ENCODE results near the gene CHMP3.

GRCh38 chr2:86484385-86484784 is 78.9 kb downstream of the CHMP3 start:
- TF ChIP-seq, protein P1, sequence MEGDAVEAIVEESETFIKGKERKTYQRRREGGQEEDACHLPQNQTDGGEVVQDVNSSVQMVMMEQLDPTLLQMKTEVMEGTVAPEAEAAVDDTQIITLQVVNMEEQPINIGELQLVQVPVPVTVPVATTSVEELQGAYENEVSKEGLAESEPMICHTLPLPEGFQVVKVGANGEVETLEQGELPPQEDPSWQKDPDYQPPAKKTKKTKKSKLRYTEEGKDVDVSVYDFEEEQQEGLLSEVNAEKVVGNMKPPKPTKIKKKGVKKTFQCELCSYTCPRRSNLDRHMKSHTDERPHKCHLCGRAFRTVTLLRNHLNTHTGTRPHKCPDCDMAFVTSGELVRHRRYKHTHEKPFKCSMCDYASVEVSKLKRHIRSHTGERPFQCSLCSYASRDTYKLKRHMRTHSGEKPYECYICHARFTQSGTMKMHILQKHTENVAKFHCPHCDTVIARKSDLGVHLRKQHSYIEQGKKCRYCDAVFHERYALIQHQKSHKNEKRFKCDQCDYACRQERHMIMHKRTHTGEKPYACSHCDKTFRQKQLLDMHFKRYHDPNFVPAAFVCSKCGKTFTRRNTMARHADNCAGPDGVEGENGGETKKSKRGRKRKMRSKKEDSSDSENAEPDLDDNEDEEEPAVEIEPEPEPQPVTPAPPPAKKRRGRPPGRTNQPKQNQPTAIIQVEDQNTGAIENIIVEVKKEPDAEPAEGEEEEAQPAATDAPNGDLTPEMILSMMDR (conservative IDR thresholded peaks at IDR 0.05) = no peak
- no peak for TF ChIP-seq ZFX (IDR thresholded peaks at IDR 0.05)
